Ectodermal cell (in vitro differentiated cells): ENCODE data around the gene GLRX.
A peak's percentile ranks its signal among the peaks of the same experiment; 100 is the strongest.

Experiments used
- H3K27ac ChIP-seq: 2 replicates; pipeline ENCODE4 v1.7.0; 2013; ENCODE audit warnings: mild to moderate bottlenecking, low read depth, low read length; ENCODE audit not compliant: insufficient read depth, poor library complexity, severe bottlenecking
- H3K27me3 ChIP-seq: 2 replicates; pipeline ENCODE4 v1.7.0; 2013; ENCODE audit warnings: mild to moderate bottlenecking, low read length; ENCODE audit not compliant: insufficient read depth, control insufficient read depth, poor library complexity, severe bottlenecking
- H3K36me3 ChIP-seq: one replicate; pipeline ENCODE4 v1.7.0; 2013; ENCODE audit warnings: low read length; ENCODE audit not compliant: control insufficient read depth, insufficient read depth
- H3K4me1 ChIP-seq: one replicate; pipeline ENCODE4 v1.7.0; 2013; ENCODE audit warnings: low read length; ENCODE audit not compliant: control insufficient read depth, insufficient read depth
- H3K4me3 ChIP-seq: 2 replicates; pipeline ENCODE4 v1.7.0; 2013; ENCODE audit warnings: low read depth, low read length, control low read depth; ENCODE audit not compliant: insufficient read depth
- H3K9me3 ChIP-seq: 2 replicates; pipeline ENCODE4 v1.7.0; 2013; ENCODE audit warnings: mild to moderate bottlenecking, low read length, moderate library complexity; ENCODE audit not compliant: control insufficient read depth
- WGBS, 2 experiments: methylation state at CpG; one replicate each; pipeline ENCODE4 v1.1.7; 2013; ENCODE audit warnings: missing lambda C conversion rate in 2 of 2; 5-methylcytosine and 5-hydroxymethylcytosine counted together

GLRX gene

GRCh38 chr5:95862671-95863382 lies 40.3 kb upstream of the GLRX start:
- H3K9me3 ChIP-seq, result no peaks in the 10 kb centered on the region
- no peaks in the 10 kb centered on the region for H3K36me3 ChIP-seq
- H3K27ac ChIP-seq, result no peak overlapping the region
- WGBS, 2 experiments, result 84 to 87% methylated on average over 8 of the region's 8 CpGs
- H3K4me3 ChIP-seq, result no peak overlapping the region
- no peaks in the 10 kb centered on the region for H3K27me3 ChIP-seq
- H3K4me1 ChIP-seq, result peaks cover 12% of the 10 kb centered on the region

GRCh38 chr5:95861864-95862561 lies 39.5 kb upstream of the GLRX start:
- Histone ChIP-seq H3K9me3 (no peaks in the 10 kb centered on the region), H3K4me3 (no peak overlapping the region), H3K27ac (no peak overlapping the region), H3K27me3 (no peaks in the 10 kb centered on the region), H3K36me3 (no peaks in the 10 kb centered on the region), H3K4me1 (peaks cover 18% of the 10 kb centered on the region)
- WGBS, 2 experiments, result 83 to 86% methylated on average over 7 to 8 of the region's 8 CpGs

DNA sequence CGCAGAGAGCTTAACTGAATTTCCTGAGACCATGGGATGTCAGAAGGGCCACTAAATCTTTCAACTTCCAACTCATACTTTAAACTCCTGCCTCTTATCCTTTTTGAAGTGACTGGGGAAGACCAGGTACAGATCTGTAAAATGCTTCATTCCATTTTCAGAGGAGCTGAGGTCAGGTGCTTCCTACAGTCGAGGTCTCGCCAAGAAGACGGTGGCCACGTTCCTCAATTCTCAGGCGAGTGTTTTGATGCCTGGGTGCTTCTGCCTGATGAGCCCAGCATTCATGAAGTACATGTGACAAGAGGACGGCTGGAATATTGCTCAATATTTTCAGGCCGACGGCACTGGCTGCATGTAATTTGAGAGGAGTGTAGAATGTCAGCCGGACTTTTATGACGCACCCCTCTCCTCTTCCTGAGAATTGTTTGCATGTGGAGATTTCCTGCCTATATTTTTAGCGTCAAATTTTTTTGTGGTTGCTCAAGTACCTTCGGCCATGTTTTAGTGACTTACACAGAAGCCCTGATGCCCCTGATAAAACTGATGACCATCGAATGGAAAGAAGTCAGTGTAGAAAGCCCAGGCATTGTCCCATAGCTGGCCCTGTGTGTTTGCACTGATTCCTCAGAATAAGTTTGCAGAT lies 38.8 kb upstream of the GLRX start:
- no peaks in the 10 kb centered on the region for H3K36me3 ChIP-seq

DNA sequence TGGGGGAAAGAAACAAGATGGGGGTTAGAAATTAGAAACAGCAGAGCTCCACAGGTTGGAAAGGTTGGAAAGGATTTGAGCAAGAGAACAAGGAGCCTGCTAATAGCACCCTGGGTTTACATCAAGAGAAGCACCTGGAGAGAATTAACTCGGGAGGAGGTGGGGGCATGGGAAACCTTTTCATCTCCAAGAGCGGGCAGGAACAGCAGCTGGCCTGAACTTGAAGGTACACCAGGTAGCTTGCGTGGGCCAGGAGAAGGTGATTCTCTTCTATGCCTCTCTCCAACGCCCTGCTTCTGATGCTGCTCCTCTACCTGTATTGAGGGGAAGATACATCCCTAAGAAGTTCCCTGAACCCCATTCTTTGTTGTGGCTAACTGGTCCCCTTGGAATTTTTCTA lies 37.1 kb upstream of the GLRX start:
- Histone ChIP-seq H3K9me3 (no peaks in the 10 kb centered on the region), H3K27me3 (no peaks in the 10 kb centered on the region), H3K27ac (no peak overlapping the region), H3K4me3 (no peak overlapping the region), H3K36me3 (no peaks in the 10 kb centered on the region), H3K4me1 (peaks cover 21% of the 10 kb centered on the region)
- WGBS, 2 experiments, result 74 to 76% methylated on average over 4 of the region's 4 CpGs

More for the DNA sequence above, 38.8 kb upstream of the GLRX start:
- Histone ChIP-seq H3K4me3 (no peak overlapping the region), H3K27me3 (no peaks in the 10 kb centered on the region), H3K27ac (no peak overlapping the region), H3K4me1 (peaks cover 18% of the 10 kb centered on the region), H3K9me3 (no peaks in the 10 kb centered on the region)
- WGBS, 2 experiments, result 95 to 96% methylated on average over 14 of the region's 14 CpGs

DNA sequence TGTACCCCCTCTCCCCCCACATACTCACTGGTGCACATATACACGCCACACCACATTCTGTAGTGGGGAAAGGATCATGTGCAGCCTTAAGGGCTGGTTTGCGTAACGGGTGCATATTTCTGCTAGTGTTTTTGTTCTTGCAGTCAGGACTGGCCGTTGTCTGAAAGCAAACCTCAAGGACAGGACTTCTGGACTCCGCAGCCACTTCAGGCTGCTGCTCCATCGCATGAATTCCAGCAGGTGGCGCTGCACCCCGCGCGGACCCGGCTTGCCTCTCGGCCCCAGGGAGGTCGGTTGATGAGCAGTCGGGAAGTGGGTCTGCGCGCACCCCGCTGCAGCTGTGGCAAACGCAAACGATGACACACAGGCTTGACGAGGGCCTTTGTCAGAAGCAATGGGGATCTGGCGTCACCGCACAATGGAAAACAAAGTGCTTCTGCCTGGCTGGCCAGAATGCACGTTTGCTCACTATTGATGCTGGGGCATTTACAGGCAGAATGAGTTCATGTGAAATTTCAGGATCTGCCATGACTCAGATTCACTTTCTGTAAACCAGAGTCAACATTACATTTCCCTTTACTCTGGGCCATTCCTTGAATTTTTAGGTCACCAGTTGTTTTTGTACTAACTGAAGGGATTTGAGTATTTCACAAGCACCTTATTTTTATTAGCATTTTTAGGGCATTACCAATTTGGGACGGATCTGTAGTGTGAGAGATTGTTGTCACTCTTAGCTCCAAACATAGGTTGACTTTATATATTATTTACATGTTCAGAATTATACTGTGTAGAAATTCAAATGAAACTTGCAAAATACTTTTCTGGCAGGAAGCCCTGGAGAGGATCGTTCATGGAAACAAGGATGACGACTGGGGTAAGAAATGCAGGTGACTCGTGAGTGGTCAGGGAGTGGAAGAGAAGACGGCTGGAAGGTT lies 36.4 kb upstream of the GLRX start:
- Histone ChIP-seq H3K27me3 (no peaks in the 10 kb centered on the region), H3K4me1 (peaks cover 21% of the 10 kb centered on the region), H3K36me3 (no peaks in the 10 kb centered on the region), H3K27ac (peak overlapping the region; percentile 62), H3K9me3 (no peaks in the 10 kb centered on the region), H3K4me3 (no peak overlapping the region)
- WGBS, 2 experiments, result 14 to 17% methylated on average over 26 to 27 of the region's 28 CpGs

- Histone ChIP-seq H3K9me3 (no peaks in the 10 kb centered on the region), H3K4me1 (peaks cover 21% of the 10 kb centered on the region), H3K27me3 (no peaks in the 10 kb centered on the region), H3K27ac (peak overlapping the region; percentile 57), H3K4me3 (no peak overlapping the region), H3K36me3 (no peaks in the 10 kb centered on the region)
- 86 to 88% methylated on average over 8 of the region's 8 CpGs for WGBS, 2 experiments
Measured at GRCh38 chr5:95858023-95858461, 35.5 kb upstream of the GLRX start.

GRCh38 chr5:95857185-95857945 lies 34.8 kb upstream of the GLRX start:
- peak overlapping the region; percentile 54 for H3K27ac ChIP-seq
- H3K27me3 ChIP-seq, result no peaks in the 10 kb centered on the region
- no peak overlapping the region for H3K4me3 ChIP-seq
- no peaks in the 10 kb centered on the region for H3K9me3 ChIP-seq
- peaks cover 21% of the 10 kb centered on the region for H3K4me1 ChIP-seq
- no peaks in the 10 kb centered on the region for H3K36me3 ChIP-seq
- 84 to 86% methylated on average over 11 to 12 of the region's 12 CpGs for WGBS, 2 experiments

DNA sequence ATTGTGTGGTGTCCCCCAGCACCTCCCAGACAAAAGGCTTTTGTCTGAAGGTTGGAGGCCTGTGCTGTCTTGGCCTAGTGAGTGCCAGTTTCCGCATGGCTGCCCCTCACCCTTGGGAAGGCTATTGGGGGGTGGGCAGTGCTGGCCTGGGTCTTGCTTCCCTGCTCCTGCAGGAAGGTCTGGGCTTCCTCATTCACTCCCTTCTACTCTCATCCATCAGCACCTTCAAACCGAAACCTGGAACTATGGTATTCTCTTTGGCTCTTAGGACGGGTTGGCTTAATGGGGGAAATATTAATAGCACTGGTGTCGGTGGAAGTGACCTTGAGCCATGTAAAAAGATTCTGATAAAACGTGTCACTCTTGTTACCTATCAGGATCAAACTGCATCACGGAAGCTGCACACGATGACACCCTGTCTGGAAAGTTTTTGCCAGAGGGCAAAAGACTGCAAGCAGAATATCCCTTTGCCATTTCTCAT lies 34.0 kb upstream of the GLRX start:
- H3K27ac ChIP-seq, result no peak overlapping the region
- H3K9me3 ChIP-seq, result no peaks in the 10 kb centered on the region
- H3K27me3 ChIP-seq, result no peaks in the 10 kb centered on the region
- 93 to 95% methylated on average over 7 of the region's 7 CpGs for WGBS, 2 experiments
- no peaks in the 10 kb centered on the region for H3K36me3 ChIP-seq
- H3K4me1 ChIP-seq, result peaks cover 21% of the 10 kb centered on the region
- no peak overlapping the region for H3K4me3 ChIP-seq

- Histone ChIP-seq H3K27ac (no peak overlapping the region), H3K4me1 (peaks cover 9% of the 10 kb centered on the region), H3K36me3 (no peaks in the 10 kb centered on the region), H3K4me3 (no peak overlapping the region), H3K9me3 (no peaks in the 10 kb centered on the region), H3K27me3 (no peaks in the 10 kb centered on the region)
- 90 to 93% methylated on average over 3 of the region's 3 CpGs for WGBS, 2 experiments
Measured at GRCh38 chr5:95853490-95853889, 31.0 kb upstream of the GLRX start.
